ENCODE measurements around the gene SETX.
A peak's percentile ranks its signal among the peaks of the same experiment; 100 is the strongest.
"Not testable (repeated sequence)": the region's sequence is repeated elsewhere in the genome, so short reads cannot be mapped to it uniquely, and the experiment has no call there.

SETX gene

GRCh38 chr9:132354637-132355355 is at the start of gene SETX:
SETX (minus strand) TSS chr9:132354986; CDS start chr9:132349428, 5,558 bp downstream.
- peak; percentile 80 for DNase-seq

- no peak for DNase-seq
Measured at GRCh38 chr9:132404228-132404881, 49.6 kb upstream of the SETX start.

GRCh38 chr9:132401824-132402223 is 47.0 kb upstream of the SETX start:
- DNase-seq: no peak

GRCh38 chr9:132395560-132395959 is 40.8 kb upstream of the SETX start:
- DNase-seq: no peak

GRCh38 chr9:132391449-132391848 is 36.7 kb upstream of the SETX start:
- DNase-seq: no peak

- DNase-seq: no peak
Measured at GRCh38 chr9:132390966-132391365, 36.2 kb upstream of the SETX start.

GRCh38 chr9:132387133-132387532 is 32.3 kb upstream of the SETX start:
- DNase-seq: no peak

GRCh38 chr9:132384376-132384775 is 29.6 kb upstream of the SETX start:
- DNase-seq: no peak

- no peak for DNase-seq
Measured at GRCh38 chr9:132383462-132383883, 28.7 kb upstream of the SETX start.

GRCh38 chr9:132381966-132382541 is 27.3 kb upstream of the SETX start:
- DNase-seq: no peak

GRCh38 chr9:132378416-132378815 is 23.6 kb upstream of the SETX start:
- DNase-seq: not testable (repeated sequence)

GRCh38 chr9:132377769-132378168 is 23.0 kb upstream of the SETX start:
- DNase-seq: not testable (repeated sequence)

GRCh38 chr9:132372177-132373095 is 17.6 kb upstream of the SETX start:
- DNase-seq: no peak

- DNase-seq: no peak
Measured at GRCh38 chr9:132370592-132370991, 15.8 kb upstream of the SETX start.

- DNase-seq: no peak
Measured at GRCh38 chr9:132369421-132369820, 14.6 kb upstream of the SETX start.

GRCh38 chr9:132367613-132368313 is 13.0 kb upstream of the SETX start:
- no peak for DNase-seq

- DNase-seq: no peak
Measured at GRCh38 chr9:132366481-132366880, 11.7 kb upstream of the SETX start.

GRCh38 chr9:132365986-132366385 is 11.2 kb upstream of the SETX start:
- DNase-seq: no peak

- no peak for DNase-seq
Measured at GRCh38 chr9:132364068-132364467, 9.3 kb upstream of the SETX start.

GRCh38 chr9:132357764-132358163 is 3.0 kb upstream of the SETX start:
- no peak for DNase-seq

- no peak for DNase-seq
Measured at GRCh38 chr9:132356324-132356924, 1.6 kb upstream of the SETX start.
